ENCODE measurements around the gene IPO9. TPM values are rescaled to one million over a fixed set of nuclear protein-coding genes. Genes with fewer than 3 reads are reported as not detected.

IPO9 gene
- total and polyA plus RNA-seq, 2 experiments from 2014 or later: 29.4 to 45.2 TPM

- no peaks in the 10 kb centered on the region for H3K9me2 ChIP-seq (replicated peaks; ENCODE audit: insufficient read depth)
- 79% methylated on average over 1 of the region's 1 CpG for WGBS (ENCODE audit: low lambda C conversion rate, missing lambda C conversion rate)
- H2AFZ ChIP-seq: no peak overlapping the region
- DNase-seq (ENCODE audit: low spot score): no peak
- no peaks in the 10 kb centered on the region for H3K9me3 ChIP-seq (ENCODE audit: low read depth)
- H3K4me2 ChIP-seq: no peak overlapping the region
- no peaks in the 10 kb centered on the region for H3K4me1 ChIP-seq (ENCODE audit: insufficient read depth)
- H3K36me3 ChIP-seq (replicated peaks; ENCODE audit: insufficient read depth, low read depth): no peaks in the 10 kb centered on the region
- peaks cover 3% of the 10 kb centered on the region for H4K20me1 ChIP-seq (ENCODE audit: insufficient read depth, poor library complexity, severe bottlenecking)
- H3K27ac ChIP-seq: no peak overlapping the region
- no peaks in the 10 kb centered on the region for H3K27me3 ChIP-seq
- TF ChIP-seq CTCF (IDR thresholded peaks at IDR 0.05; ENCODE audit: poor library complexity) (no peak), EZH2 (IDR thresholded peaks at IDR 0.05; ENCODE audit: borderline replicate concordance) (no peak), EZH2phosphoT487 (IDR thresholded peaks at IDR 0.05; ENCODE audit: low read depth, severe bottlenecking, unreplicated experiment) (no peak)
- no peak overlapping the region for H3K4me3 ChIP-seq
- peaks cover 56% of the 10 kb centered on the region for H3K79me2 ChIP-seq
Measured at GRCh38 chr1:201847150-201847549, 18.2 kb downstream of the IPO9 start.

- H3K4me3 ChIP-seq: no peak overlapping the region
- H4K20me1 ChIP-seq (ENCODE audit: insufficient read depth, poor library complexity, severe bottlenecking): peaks cover 3% of the 10 kb centered on the region
- no peaks in the 10 kb centered on the region for H3K9me3 ChIP-seq (ENCODE audit: low read depth)
- H3K36me3 ChIP-seq (replicated peaks; ENCODE audit: insufficient read depth, low read depth): no peaks in the 10 kb centered on the region
- no peaks in the 10 kb centered on the region for H3K27me3 ChIP-seq
- 95% methylated on average over 6 of the region's 6 CpGs for WGBS (ENCODE audit: low lambda C conversion rate, missing lambda C conversion rate)
- H2AFZ ChIP-seq: no peak overlapping the region
- H3K9me2 ChIP-seq (replicated peaks; ENCODE audit: insufficient read depth): no peaks in the 10 kb centered on the region
- TF ChIP-seq EZH2 (IDR thresholded peaks at IDR 0.05; ENCODE audit: borderline replicate concordance): no peak
- no peak for TF ChIP-seq EZH2phosphoT487 (IDR thresholded peaks at IDR 0.05; ENCODE audit: low read depth, severe bottlenecking, unreplicated experiment)
- no peak for TF ChIP-seq CTCF (IDR thresholded peaks at IDR 0.05; ENCODE audit: poor library complexity)
- H3K4me2 ChIP-seq: no peak overlapping the region
- no peaks in the 10 kb centered on the region for H3K4me1 ChIP-seq (ENCODE audit: insufficient read depth)
- peaks cover 45% of the 10 kb centered on the region for H3K79me2 ChIP-seq
- DNase-seq (ENCODE audit: low spot score): no peak
- peak overlapping the region; percentile 24 for H3K27ac ChIP-seq
Measured at GRCh38 chr1:201848230-201848629, 19.3 kb downstream of the IPO9 start.

GRCh38 chr1:201849372-201850052, 20.6 kb downstream of the IPO9 start:
- peaks cover 34% of the 10 kb centered on the region for H3K79me2 ChIP-seq
- no peak overlapping the region for H3K4me2 ChIP-seq
- peak overlapping the region; percentile 12 for H3K27ac ChIP-seq
- no peaks in the 10 kb centered on the region for H3K9me2 ChIP-seq (replicated peaks; ENCODE audit: insufficient read depth)
- TF ChIP-seq EZH2phosphoT487 (IDR thresholded peaks at IDR 0.05; ENCODE audit: low read depth, severe bottlenecking, unreplicated experiment): no peak
- TF ChIP-seq CTCF (IDR thresholded peaks at IDR 0.05; ENCODE audit: poor library complexity): no peak
- no peak for TF ChIP-seq EZH2 (IDR thresholded peaks at IDR 0.05; ENCODE audit: borderline replicate concordance)
- no peak overlapping the region for H3K4me3 ChIP-seq
- 91% methylated on average over 2 of the region's 2 CpGs for WGBS (ENCODE audit: low lambda C conversion rate, missing lambda C conversion rate)
- no peaks in the 10 kb centered on the region for H3K27me3 ChIP-seq
- H3K4me1 ChIP-seq (ENCODE audit: insufficient read depth): no peaks in the 10 kb centered on the region
- no peaks in the 10 kb centered on the region for H3K36me3 ChIP-seq (replicated peaks; ENCODE audit: insufficient read depth, low read depth)
- H3K9me3 ChIP-seq (ENCODE audit: low read depth): no peaks in the 10 kb centered on the region
- H4K20me1 ChIP-seq (ENCODE audit: insufficient read depth, poor library complexity, severe bottlenecking): peaks cover 3% of the 10 kb centered on the region
- no peak overlapping the region for H2AFZ ChIP-seq
- no peak for DNase-seq (ENCODE audit: low spot score)

All from hepatocyte (in vitro differentiated cells).